ENCODE data around the gene RTEL1.

Gene RTEL1

DNA sequence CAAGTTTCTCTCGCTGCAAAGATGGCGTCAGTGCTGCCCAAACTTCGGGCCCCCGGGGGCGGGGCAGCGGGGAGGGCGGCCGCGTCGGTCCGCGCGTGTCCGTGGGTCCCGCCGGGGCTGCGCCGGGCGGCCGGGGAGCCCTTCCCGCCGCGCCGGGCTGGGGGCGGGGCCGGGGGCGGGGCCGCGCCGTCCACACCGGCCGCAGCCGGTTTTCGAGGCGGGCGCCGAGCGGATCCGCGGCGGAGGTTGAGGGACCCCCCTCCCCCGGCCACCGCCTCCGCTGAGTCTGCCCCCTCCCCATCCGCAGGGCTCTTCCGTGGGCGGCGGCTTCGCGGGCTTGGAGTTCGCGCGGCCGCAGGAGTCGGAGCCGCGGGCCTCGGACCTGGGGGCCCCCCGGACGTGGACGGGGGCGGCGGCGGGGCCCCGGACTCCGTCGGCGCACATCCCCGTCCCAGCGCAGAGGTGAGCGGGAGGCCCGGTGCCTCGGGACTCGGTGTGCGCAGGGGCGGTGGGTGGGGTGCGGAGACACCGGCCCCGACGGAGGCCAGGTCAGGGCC is 82.0 kb downstream of the RTEL1 start:
- Histone ChIP-seq H3K9me3 (ENCODE audit: control insufficient read depth, low read length) (no peaks in the 10 kb centered on the region), H3K27ac (ENCODE audit: low read depth, low read length, severe bottlenecking) (peak overlapping the region; percentile 87), H3K36me3 (ENCODE audit: control insufficient read depth, insufficient read depth, low read length) (peaks cover 44% of the 10 kb centered on the region), H3K4me3 (ENCODE audit: extremely low read depth, insufficient read depth, low read length, poor library complexity, severe bottlenecking) (peak overlapping the region; percentile 64), H3K4me1 (ENCODE audit: control insufficient read depth, insufficient read depth, low read length, poor library complexity, severe bottlenecking) (peaks cover 18% of the 10 kb centered on the region)
- WGBS, 2 experiments (ENCODE audit: insufficient coverage in 2 of 2), result 0 to 1% methylated on average over 32 to 52 of the region's 80 CpGs

DNA sequence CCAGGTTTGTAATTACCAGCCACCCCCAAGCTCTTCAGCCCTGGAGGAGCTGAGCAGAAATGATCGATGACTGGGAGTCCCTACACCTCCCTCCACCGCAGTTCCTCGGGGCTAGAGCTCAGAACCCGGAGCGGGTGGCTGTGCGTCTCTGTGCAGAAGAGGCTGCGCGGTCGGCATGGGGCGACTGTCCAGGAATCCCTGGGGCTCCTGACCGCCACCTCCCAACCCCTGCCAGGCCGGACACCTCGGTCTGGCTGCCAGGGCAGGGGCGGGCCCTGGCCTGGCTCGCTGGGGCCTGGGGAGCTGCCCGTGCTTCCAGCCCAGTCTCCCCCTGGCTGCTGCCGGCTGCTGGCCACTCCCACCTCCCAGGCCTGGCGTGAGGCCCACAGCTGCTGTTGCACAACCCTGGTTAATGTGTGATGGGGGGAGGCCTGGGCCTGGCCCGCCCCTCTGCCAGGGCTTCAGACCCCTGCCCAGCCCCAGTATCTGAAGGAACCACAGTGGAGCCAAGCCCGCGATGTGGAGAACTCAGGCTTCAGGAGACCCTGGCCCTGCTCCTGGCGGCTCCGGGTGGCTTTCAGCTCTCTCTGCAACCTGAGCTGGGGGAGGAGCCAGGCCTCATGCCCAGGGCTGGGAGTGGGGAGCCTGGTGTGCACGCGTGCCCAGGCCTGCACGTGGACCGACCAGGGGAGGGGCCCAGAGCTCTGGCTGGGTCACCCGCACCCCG is 82.7 kb downstream of the RTEL1 start:
- Histone ChIP-seq H3K4me3 (ENCODE audit: extremely low read depth, insufficient read depth, low read length, poor library complexity, severe bottlenecking) (peak overlapping the region; percentile 64), H3K36me3 (ENCODE audit: control insufficient read depth, insufficient read depth, low read length) (peaks cover 44% of the 10 kb centered on the region), H3K4me1 (ENCODE audit: control insufficient read depth, insufficient read depth, low read length, poor library complexity, severe bottlenecking) (peaks cover 18% of the 10 kb centered on the region), H3K27ac (ENCODE audit: low read depth, low read length, severe bottlenecking) (peak overlapping the region; percentile 87), H3K9me3 (ENCODE audit: control insufficient read depth, low read length) (no peaks in the 10 kb centered on the region)
- 3 to 6% methylated on average over 17 to 19 of the region's 29 CpGs for WGBS, 2 experiments (ENCODE audit: insufficient coverage in 2 of 2)

DNA sequence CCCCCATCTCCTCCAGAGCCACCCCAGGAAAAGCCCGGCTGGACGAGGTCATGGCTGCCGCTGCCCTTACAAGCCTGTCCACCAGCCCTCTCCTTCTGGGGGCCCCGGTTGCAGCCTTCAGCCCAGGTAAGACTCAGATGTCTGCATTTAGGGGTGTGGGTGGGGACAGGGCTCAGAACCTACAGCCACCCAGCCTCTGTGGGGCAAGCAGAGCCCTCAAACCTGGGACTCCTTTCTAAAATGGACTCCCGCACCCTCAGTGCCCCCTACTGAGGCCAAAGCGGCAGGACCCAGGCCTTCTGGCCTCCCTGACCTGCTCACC is 83.2 kb downstream of the RTEL1 start:
- WGBS, 2 experiments (ENCODE audit: insufficient coverage in 2 of 2), result 59 to 66% methylated on average over 4 to 5 of the region's 6 CpGs
- H3K27ac ChIP-seq (ENCODE audit: low read depth, low read length, severe bottlenecking), result peak overlapping the region; percentile 87
- no peaks in the 10 kb centered on the region for H3K9me3 ChIP-seq (ENCODE audit: control insufficient read depth, low read length)

DNA sequence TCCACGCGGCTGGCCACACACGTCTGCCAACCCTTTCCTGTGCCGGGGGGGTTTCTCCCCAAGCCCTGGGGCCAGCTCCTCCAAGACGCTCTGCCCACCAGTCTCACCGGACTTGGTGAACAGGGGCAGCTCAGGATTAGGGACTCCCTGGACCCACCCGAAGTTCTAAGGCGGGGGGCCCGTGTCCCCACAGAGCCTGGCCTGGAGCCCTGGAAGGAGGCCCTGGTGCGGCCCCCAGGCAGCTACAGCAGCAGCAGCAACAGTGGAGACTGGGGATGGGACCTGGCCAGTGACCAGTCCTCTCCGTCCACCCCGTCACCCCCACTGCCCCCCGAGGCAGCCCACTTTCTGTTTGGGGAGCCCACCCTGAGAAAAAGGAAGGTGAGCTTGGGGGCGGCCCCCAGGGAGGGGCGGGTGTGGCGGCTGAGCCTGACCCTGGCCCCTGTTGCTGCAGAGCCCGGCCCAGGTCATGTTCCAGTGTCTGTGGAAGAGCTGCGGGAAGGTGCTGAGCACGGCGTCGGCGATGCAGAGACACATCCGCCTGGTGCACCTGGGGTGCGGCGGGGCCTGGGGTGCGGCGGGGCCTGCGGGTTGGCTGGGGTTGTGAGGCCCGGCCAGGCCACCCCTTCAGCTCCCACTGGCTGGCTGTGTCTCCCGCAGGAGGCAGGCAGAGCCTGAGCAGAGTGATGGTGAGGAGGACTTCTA is 83.7 kb downstream of the RTEL1 start:
- peaks cover 45% of the 10 kb centered on the region for H3K36me3 ChIP-seq (ENCODE audit: control insufficient read depth, insufficient read depth, low read length)
- H3K4me1 ChIP-seq (ENCODE audit: control insufficient read depth, insufficient read depth, low read length, poor library complexity, severe bottlenecking), result peaks cover 18% of the 10 kb centered on the region
- H3K9me3 ChIP-seq (ENCODE audit: control insufficient read depth, low read length), result no peaks in the 10 kb centered on the region
- WGBS, 2 experiments (ENCODE audit: insufficient coverage in 2 of 2), result 91 to 93% methylated on average over 19 to 27 of the region's 30 CpGs
- H3K4me3 ChIP-seq (ENCODE audit: extremely low read depth, insufficient read depth, low read length, poor library complexity, severe bottlenecking), result peak overlapping the region; percentile 64
- no peak overlapping the region for H3K27ac ChIP-seq (ENCODE audit: low read depth, low read length, severe bottlenecking)

More for the DNA sequence above, 83.2 kb downstream of the RTEL1 start:
- H3K4me1 ChIP-seq (ENCODE audit: control insufficient read depth, insufficient read depth, low read length, poor library complexity, severe bottlenecking), result peaks cover 18% of the 10 kb centered on the region
- peak overlapping the region; percentile 64 for H3K4me3 ChIP-seq (ENCODE audit: extremely low read depth, insufficient read depth, low read length, poor library complexity, severe bottlenecking)
- H3K36me3 ChIP-seq (ENCODE audit: control insufficient read depth, insufficient read depth, low read length), result peaks cover 45% of the 10 kb centered on the region

DNA sequence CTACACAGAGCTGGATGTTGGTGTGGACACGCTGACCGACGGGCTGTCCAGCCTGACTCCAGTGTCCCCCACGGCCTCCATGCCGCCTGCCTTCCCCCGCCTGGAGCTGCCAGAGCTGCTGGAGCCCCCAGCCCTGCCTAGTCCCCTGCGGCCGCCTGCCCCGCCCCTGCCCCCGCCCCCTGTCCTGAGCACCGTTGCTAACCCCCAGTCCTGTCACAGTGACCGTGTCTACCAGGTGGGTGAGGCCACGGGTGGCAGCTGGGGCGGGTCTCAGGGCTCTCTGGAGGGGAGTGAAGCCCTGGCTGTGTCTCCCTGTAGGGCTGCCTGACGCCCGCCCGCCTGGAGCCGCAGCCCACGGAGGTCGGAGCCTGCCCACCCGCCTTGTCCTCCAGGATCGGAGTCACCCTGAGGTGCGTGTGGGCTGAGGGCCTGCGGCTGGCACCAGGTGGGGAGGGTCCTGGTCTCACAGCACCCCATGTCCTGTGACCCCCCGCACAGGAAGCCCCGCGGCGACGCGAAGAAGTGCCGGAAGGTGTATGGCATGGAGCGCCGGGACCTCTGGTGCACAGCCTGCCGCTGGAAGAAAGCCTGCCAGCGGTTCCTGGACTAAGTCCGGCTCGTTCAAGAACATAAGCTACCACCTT is 84.4 kb downstream of the RTEL1 start:
- peaks cover 42% of the 10 kb centered on the region for H3K36me3 ChIP-seq (ENCODE audit: control insufficient read depth, insufficient read depth, low read length)
- H3K9me3 ChIP-seq (ENCODE audit: control insufficient read depth, low read length), result no peaks in the 10 kb centered on the region
- H3K4me1 ChIP-seq (ENCODE audit: control insufficient read depth, insufficient read depth, low read length, poor library complexity, severe bottlenecking), result peaks cover 18% of the 10 kb centered on the region
- WGBS, 2 experiments (ENCODE audit: insufficient coverage in 2 of 2), result 93% methylated on average over 21 to 35 of the region's 37 CpGs
- no peak overlapping the region for H3K4me3 ChIP-seq (ENCODE audit: extremely low read depth, insufficient read depth, low read length, poor library complexity, severe bottlenecking)
- no peak overlapping the region for H3K27ac ChIP-seq (ENCODE audit: low read depth, low read length, severe bottlenecking)

DNA sequence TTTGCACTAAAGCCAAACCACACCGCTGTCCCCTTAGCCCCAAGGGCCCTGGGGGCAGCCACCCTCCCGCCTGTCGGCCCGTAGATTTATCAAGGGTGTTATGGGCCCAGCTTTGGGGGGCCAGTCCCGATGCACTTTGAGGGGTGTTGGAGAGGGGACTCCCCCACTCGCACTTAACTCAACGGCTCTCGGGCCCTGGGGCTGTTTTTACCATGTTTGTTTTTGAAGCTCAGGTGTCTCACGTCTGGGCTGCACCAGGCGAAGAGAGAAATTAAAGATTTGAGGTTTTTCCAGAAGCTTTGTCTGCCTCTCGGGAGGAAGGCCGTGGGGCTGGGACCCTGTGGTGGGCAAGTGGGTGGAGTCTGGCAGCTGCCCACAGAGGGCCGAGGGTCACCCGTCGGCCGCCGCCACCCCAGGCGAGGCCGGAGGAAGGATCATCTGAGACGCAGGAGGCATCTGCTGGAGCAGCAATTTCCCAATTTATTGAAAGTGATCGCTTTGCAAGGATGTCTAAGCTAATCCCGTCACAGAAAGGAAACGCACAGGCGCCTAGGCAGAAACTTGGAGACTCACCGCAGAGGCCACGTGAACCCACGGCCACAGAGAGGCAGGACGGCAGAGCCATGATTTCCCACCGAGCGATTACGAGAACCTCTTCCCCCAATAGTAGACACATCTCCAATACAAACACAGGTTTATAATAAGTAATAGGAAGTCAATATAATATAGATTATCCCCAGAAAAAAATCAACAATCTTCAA is 85.3 kb downstream of the RTEL1 start:
- no peak overlapping the region for H3K4me3 ChIP-seq (ENCODE audit: extremely low read depth, insufficient read depth, low read length, poor library complexity, severe bottlenecking)
- peaks cover 14% of the 10 kb centered on the region for H3K4me1 ChIP-seq (ENCODE audit: control insufficient read depth, insufficient read depth, low read length, poor library complexity, severe bottlenecking)

DNA sequence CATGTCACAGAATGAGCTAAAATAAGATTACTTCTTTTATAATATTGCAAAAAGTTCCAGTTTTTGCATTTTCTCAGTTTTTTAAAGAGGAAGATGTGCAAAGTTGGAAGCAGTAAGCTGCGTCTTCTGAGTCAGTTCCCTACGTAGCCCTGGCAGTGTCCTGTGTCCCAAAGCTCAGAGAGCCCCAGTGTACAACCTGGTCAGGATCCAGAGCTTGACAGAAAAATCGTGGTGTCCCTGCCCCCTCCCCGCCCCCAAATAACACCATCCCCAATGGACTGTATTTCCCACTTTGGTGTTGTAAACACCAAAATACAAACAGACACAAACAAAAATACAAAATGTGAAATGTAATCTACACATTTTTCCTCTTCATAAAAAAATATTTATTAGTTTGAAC is 86.0 kb downstream of the RTEL1 start:
- 90 to 100% methylated on average over 2 of the region's 4 CpGs for WGBS, 2 experiments (ENCODE audit: insufficient coverage in 2 of 2)
- no peak overlapping the region for H3K27ac ChIP-seq (ENCODE audit: low read depth, low read length, severe bottlenecking)
- peaks cover 10% of the 10 kb centered on the region for H3K4me1 ChIP-seq (ENCODE audit: control insufficient read depth, insufficient read depth, low read length, poor library complexity, severe bottlenecking)
- no peaks in the 10 kb centered on the region for H3K9me3 ChIP-seq (ENCODE audit: control insufficient read depth, low read length)
- H3K4me3 ChIP-seq (ENCODE audit: extremely low read depth, insufficient read depth, low read length, poor library complexity, severe bottlenecking), result no peak overlapping the region
- H3K36me3 ChIP-seq (ENCODE audit: control insufficient read depth, insufficient read depth, low read length), result peaks cover 42% of the 10 kb centered on the region

More for the DNA sequence above, 85.3 kb downstream of the RTEL1 start:
- Histone ChIP-seq H3K27ac (ENCODE audit: low read depth, low read length, severe bottlenecking) (no peak overlapping the region), H3K9me3 (ENCODE audit: control insufficient read depth, low read length) (no peaks in the 10 kb centered on the region), H3K36me3 (ENCODE audit: control insufficient read depth, insufficient read depth, low read length) (peaks cover 42% of the 10 kb centered on the region)
- 93 to 97% methylated on average over 22 of the region's 31 CpGs for WGBS, 2 experiments (ENCODE audit: insufficient coverage in 2 of 2)

DNA sequence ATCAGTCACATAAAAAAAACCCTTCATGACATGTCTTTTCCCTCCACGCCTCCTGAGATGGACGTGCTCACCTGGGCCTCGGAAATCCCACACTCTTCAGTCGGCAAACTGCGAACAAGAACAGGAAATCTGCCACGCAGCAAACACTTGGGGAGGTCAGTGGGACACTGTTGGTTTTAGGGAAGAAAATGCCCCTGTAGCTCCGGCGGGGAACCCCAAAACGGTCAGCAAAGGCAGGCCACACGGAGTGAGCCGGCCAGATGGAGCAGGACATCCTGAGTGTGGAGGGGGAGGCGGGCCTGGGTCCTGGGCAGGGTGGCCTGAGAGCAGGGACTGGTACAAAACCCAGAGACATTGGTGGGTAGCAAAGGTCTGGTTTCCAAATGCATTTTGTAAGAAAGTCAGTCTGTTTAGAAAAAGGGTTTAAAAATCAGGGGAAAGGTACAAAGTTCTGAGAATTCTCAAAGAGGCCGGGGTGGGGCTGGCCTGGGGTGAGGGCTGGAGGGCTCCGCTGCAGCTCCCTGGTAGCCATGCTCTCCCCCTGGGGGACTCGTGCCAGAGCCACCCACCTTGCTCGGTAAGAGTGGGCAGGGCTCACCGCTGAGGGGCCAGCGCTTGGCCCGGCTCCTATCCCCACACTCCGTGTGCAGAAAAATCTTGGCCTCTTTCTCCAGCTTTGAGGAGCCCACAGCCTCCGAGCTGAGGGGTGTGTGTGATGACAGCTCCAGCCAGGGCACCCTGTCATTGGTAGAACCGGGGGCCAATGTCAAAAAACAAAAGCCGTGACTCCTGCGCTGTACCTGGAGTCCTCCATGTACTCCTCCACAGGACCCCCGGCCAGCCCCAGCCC is 86.7 kb downstream of the RTEL1 start:
- peaks cover 10% of the 10 kb centered on the region for H3K4me1 ChIP-seq (ENCODE audit: control insufficient read depth, insufficient read depth, low read length, poor library complexity, severe bottlenecking)
- peaks cover 45% of the 10 kb centered on the region for H3K36me3 ChIP-seq (ENCODE audit: control insufficient read depth, insufficient read depth, low read length)
- no peaks in the 10 kb centered on the region for H3K9me3 ChIP-seq (ENCODE audit: control insufficient read depth, low read length)
- WGBS, 2 experiments (ENCODE audit: insufficient coverage in 2 of 2), result 92 to 96% methylated on average over 23 to 25 of the region's 25 CpGs
- H3K27ac ChIP-seq (ENCODE audit: low read depth, low read length, severe bottlenecking), result peak overlapping the region; percentile 29
- no peak overlapping the region for H3K4me3 ChIP-seq (ENCODE audit: extremely low read depth, insufficient read depth, low read length, poor library complexity, severe bottlenecking)

DNA sequence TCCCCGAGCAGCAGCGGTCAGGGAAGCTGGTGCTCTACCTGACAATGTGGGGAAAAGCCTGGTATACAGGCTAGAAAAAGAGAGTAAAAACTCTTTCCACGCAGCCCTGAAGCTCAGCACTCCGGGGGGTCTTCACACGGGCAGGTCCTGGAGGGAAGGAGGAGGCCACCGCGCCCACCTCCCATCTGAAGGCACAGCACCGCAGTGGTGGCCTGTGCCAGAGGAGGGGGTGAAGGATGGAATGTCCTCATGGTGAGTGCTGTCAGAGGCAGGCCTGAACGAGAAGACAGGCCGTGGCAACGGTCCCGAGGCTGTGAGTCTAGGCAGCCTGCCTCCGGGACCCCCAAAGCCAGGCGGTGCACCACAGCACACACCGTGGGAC is 87.3 kb downstream of the RTEL1 start:
- WGBS, 2 experiments (ENCODE audit: insufficient coverage in 2 of 2), result 83 to 91% methylated on average over 12 to 15 of the region's 15 CpGs
- peaks cover 10% of the 10 kb centered on the region for H3K4me1 ChIP-seq (ENCODE audit: control insufficient read depth, insufficient read depth, low read length, poor library complexity, severe bottlenecking)
- no peak overlapping the region for H3K4me3 ChIP-seq (ENCODE audit: extremely low read depth, insufficient read depth, low read length, poor library complexity, severe bottlenecking)
- H3K36me3 ChIP-seq (ENCODE audit: control insufficient read depth, insufficient read depth, low read length), result peaks cover 51% of the 10 kb centered on the region
- no peaks in the 10 kb centered on the region for H3K9me3 ChIP-seq (ENCODE audit: control insufficient read depth, low read length)
- no peak overlapping the region for H3K27ac ChIP-seq (ENCODE audit: low read depth, low read length, severe bottlenecking)

Data from mesodermal cell (in vitro differentiated cells).